H1 (cell line): ENCODE measurements around the gene MEF2C. TPM values are rescaled to one million over a fixed set of nuclear protein-coding genes. Genes with fewer than 3 reads are reported as not detected.

ENCODE experiments used
- CHD1 ChIP-seq: IDR thresholded peaks from 2 replicates; pipeline ENCODE4 v1.6.1; 2012; ENCODE audit warnings: low read depth, low read length, improper control_type of control experiment
- SAP30 ChIP-seq: fragments of 300-600 bp; sonication (generic); IDR thresholded peaks from 2 replicates; pipeline ENCODE4 v1.7.1; 2012; ENCODE audit warnings: low read length, moderate library complexity, mild to moderate bottlenecking, inconsistent platforms; ENCODE audit not compliant: insufficient read depth, insufficient replicate concordance
- ZNF274 ChIP-seq: IDR thresholded peaks from 2 replicates; pipeline ENCODE4 v1.7.0; 2012; ENCODE audit warnings: low read length, borderline replicate concordance; ENCODE audit errors: extremely low read depth
- polyA plus RNA-seq, 7 experiments: library from polyadenylated mRNA; depleted of rRNA in 3 of 7; stranded (reverse) in 5 of 7; unstranded in 2 of 7; fragments of >200 nt in 5 of 7; fragments of 200-250 nt in 2 of 7; gene quantifications; 1 replicate in 5 of 7; 2 replicates in 1 of 7; 4 replicates in 1 of 7; pipeline versions ENCODE4 v1.2.1 to v1.2.3, GENCODE V29; 2011 to 2013; ENCODE audit warnings: missing spikeins in 2 of 7, mixed read lengths in 2 of 7
- total RNA-seq: library from RNA; stranded (reverse); fragmentation: NEBNext Ultra II Directional; extraction: Animal tissue kit (Norgen Biotek cat#: 25700); gene quantifications from 2 replicates; pipeline ENCODE4 v1.2.1, GENCODE V29; 2021

The MEF2C gene
- total and polyA plus RNA-seq, 2 of the 8 experiments (the other 6 are each of a cell fraction or from before 2014, with no cell fraction given): 0.59 to 0.99 TPM

DNA sequence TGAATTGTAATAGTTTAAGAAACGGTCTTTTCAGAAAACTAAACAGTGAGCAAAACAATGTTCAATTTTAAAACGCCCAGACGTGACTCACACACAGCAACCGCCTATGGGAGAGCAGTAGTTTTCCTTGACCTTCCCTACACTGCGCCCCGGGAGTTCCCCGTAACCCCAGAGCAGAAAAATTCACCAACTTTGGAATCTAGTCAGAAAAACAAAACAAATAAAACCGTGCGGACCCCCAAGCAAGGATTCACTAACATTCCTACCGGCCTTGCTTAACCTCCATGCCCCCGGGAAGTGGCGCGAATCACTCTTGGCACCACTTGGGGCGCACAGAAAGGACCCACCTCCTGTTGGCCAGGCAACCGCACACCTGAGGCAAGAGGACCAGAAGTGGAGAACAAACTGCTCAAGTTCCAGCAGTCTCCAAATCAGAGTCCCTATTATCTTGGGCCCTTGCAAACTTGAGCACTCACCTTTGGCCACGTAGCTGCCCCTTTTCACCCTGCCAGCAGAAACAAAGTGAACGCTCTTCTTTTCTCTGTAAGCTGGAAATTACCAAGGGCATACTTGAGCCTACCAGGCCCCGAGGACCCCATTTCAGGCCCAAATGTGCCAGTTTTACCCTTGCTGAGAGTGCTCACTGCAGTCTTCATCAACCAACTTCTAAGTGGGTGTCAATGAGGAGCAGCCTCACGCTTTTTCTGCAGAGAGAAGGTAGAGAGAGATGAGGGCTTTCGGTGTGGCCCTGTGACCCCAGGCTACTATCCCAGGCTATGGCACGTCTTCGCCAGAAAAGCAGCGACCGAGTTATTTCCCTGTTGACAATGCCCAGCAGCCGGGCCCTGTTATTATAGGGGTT lies 189.7 kb downstream of the MEF2C start (continued):
- TF ChIP-seq ZNF274 (no peak), CHD1 (no peak), SAP30 (no peak)
